Thoracic aorta (tissue), 2 donors: Measurements from ENCODE around the gene VIPR2. TPM values are rescaled to one million over a fixed set of nuclear protein-coding genes. Genes with fewer than 3 reads are reported as not detected.
"Not testable (repeated sequence)": the region's sequence is repeated elsewhere in the genome, so short reads cannot be mapped to it uniquely, and the experiment has no call there.

Experiments used
- ATAC-seq: fragments of 150-250 bp; one replicate; pipeline ENCODE4 v1.8.0; 2017; ENCODE audit warnings: low read depth; ENCODE audit not compliant: insufficient number of reproducible peaks, low FRiP score
- DNase-seq: peaks from one replicate; pipeline ENCODE4 v3.0.0-alpha.2; 2020; ENCODE audit warnings: low spot score
- H3K27ac ChIP-seq, 2 donors: fragments of 200-600 bp; sonication (generic); 1 replicate in 1 of 2; 2 replicates in 1 of 2; pipeline ENCODE4 v1.5.1; 2016; ENCODE audit warnings: mild to moderate bottlenecking in 2 of 2, moderate library complexity in 2 of 2
- H3K27me3 ChIP-seq: fragments of 200-600 bp; sonication (generic); replicated peaks from 2 replicates; pipeline ENCODE4 v1.6.0; 2016; ENCODE audit warnings: mild to moderate bottlenecking; ENCODE audit not compliant: insufficient read depth
- H3K36me3 ChIP-seq: fragments of 200-600 bp; sonication (generic); one replicate; pipeline ENCODE4 v1.5.1; 2016
- H3K4me1 ChIP-seq, 2 donors: fragments of 200-600 bp; sonication (generic); 1 replicate in 1 of 2; 2 replicates in 1 of 2; pipeline versions ENCODE4 v1.5.1 to v1.6.0; 2016; ENCODE audit warnings: low read depth in 2 of 2, mild to moderate bottlenecking in 1 of 2; ENCODE audit not compliant: control insufficient read depth in 1 of 2
- H3K4me3 ChIP-seq: fragments of 200-600 bp; sonication (generic); 2 replicates; pipeline ENCODE4 v1.5.1; 2016; ENCODE audit warnings: mild to moderate bottlenecking
- H3K9me3 ChIP-seq: fragments of 200-600 bp; sonication (generic); 2 replicates; pipeline ENCODE4 v1.5.1; 2016
- total RNA-seq, 2 donors: library from RNA; depleted of rRNA; stranded (reverse); fragments of >200 nt; gene quantifications; one replicate each; pipeline versions ENCODE4 v1.1.0 to v1.2.3, GENCODE V29; 2016
- TF ChIP-seq, protein P1 (sequence below): fragments of 200-600 bp; sonication (generic); IDR thresholded peaks from one replicate; pipeline ENCODE4 v1.5.1; 2019; ENCODE audit warnings: antibody characterized with exemption

Gene VIPR2
- total RNA-seq, 2 donors from 2014 or later = 18.3 to 29.5 TPM

DNA sequence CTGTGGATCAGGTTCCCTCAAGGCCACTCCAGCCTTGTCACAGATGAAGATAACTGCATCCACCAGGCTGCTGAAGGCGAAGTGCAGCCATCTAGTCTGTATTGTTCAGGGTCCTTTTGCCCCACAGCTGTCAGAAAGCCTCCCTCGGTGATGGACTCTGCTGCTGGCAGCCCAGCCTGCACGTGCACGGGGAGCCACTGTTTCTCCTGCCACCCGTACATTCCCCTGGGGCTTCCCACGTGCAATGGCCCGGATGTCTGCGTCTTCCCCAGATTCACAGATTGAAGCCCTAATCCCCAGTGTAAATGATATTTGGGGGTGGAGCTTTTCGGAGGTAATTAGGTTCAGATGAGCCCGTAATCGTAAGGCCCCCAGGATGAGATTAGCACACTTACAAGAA, 46.6 kb upstream of the VIPR2 start:
- Histone ChIP-seq H3K27ac (no peak overlapping the region), H3K9me3 (peaks cover 6% of the 10 kb centered on the region), H3K4me3 (no peak overlapping the region), H3K4me1 (no peaks in the 10 kb centered on the region), H3K36me3 (no peaks in the 10 kb centered on the region), H3K27me3 (no peaks in the 10 kb centered on the region)
- TF ChIP-seq, protein P1, sequence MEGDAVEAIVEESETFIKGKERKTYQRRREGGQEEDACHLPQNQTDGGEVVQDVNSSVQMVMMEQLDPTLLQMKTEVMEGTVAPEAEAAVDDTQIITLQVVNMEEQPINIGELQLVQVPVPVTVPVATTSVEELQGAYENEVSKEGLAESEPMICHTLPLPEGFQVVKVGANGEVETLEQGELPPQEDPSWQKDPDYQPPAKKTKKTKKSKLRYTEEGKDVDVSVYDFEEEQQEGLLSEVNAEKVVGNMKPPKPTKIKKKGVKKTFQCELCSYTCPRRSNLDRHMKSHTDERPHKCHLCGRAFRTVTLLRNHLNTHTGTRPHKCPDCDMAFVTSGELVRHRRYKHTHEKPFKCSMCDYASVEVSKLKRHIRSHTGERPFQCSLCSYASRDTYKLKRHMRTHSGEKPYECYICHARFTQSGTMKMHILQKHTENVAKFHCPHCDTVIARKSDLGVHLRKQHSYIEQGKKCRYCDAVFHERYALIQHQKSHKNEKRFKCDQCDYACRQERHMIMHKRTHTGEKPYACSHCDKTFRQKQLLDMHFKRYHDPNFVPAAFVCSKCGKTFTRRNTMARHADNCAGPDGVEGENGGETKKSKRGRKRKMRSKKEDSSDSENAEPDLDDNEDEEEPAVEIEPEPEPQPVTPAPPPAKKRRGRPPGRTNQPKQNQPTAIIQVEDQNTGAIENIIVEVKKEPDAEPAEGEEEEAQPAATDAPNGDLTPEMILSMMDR = no peak
- ATAC-seq (no peak), DNase-seq (no peak)

DNA sequence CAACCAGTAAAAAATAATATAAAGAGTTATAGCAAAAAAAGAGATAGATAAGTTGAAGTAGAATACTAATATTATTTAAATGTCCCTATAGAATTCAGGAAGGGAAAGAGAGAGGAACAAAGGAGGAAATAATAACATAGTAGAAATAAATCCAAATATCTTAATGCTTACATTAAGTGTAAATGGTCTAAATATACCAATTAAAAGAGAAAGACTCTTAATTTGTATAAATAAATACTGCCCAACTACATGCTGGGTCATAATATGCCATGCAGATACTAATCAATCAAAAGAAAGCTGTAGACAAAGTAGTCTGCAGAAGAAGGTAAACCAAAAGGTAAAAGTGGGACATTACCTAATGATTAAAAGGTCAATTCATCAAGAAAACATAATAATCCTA, 43.3 kb upstream of the VIPR2 start:
- H3K9me3 ChIP-seq = peaks cover 6% of the 10 kb centered on the region
- DNase-seq = no peak
- no peaks in the 10 kb centered on the region for H3K36me3 ChIP-seq
- H3K27me3 ChIP-seq = no peaks in the 10 kb centered on the region
- no peak overlapping the region for H3K27ac ChIP-seq
- ATAC-seq = no peak
- no peak overlapping the region for H3K4me3 ChIP-seq
- TF ChIP-seq, protein P1 = no peak
- peaks cover 0 to under 1% of the 10 kb centered on the region in 2 donors for H3K4me1 ChIP-seq

DNA sequence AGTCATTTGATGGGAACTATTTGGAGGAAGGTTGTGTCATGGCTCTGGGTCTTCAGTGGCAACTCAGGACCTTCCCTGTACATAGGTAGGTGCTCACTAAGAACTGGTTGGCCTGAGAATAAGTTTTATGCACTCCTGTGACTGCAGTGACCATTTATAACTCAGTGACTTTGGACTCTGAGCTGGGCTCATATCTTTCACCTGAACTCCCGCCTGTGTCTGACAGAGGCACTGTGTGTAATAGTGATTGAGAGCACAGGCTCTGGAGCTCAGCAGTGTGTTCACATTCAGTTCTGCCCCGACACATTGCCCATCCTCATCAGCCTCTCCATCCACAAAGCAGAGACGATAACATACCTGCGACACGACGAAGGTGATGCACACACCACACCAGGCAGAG, 34.6 kb upstream of the VIPR2 start:
- no peak for DNase-seq
- TF ChIP-seq, protein P1 = no peak
- H3K9me3 ChIP-seq = peaks cover 2% of the 10 kb centered on the region
- no peaks in the 10 kb centered on the region for H3K36me3 ChIP-seq
- no peak overlapping the region for H3K27ac ChIP-seq
- H3K27me3 ChIP-seq = no peaks in the 10 kb centered on the region
- H3K4me3 ChIP-seq = no peak overlapping the region
- no peak for ATAC-seq
- H3K4me1 ChIP-seq = peaks cover 0 to 10% of the 10 kb centered on the region in 2 donors

DNA sequence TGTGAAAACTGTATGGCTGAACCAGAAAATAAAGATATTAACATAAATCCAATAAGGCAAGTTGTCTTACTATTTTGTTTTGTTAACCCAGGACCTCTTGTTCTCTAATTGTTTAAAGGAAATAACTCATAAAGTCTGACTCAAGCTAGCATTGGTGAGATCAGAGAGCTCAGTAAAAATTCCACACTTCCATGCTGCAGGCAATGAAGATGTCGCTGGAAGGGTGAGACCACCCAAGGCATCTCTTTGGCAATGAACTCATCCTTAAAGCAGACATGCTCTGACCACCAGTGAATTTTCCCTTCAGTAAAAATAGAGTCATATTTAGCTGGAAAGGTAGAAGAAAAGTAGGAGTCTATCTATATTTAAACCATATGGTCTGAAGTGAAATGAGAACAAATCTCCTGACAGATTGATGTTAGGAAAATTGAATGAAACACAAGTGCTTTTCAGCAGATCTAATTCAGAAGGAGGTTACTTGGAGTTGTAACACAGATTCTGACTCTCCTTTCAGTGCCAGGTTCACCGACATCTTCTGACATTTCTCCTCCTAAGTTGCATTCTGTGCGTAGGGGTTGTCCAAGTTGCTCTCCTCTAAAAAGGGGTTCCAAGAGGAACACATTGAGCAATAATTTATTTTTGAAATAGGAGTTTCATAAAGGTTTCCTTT, 32.8 kb upstream of the VIPR2 start:
- Histone ChIP-seq H3K4me1 (peaks cover 0 to 3% of the 10 kb centered on the region in 2 donors), H3K27me3 (no peaks in the 10 kb centered on the region), H3K27ac (no peak overlapping the region), H3K4me3 (no peak overlapping the region), H3K9me3 (peaks cover 6% of the 10 kb centered on the region), H3K36me3 (no peaks in the 10 kb centered on the region)
- TF ChIP-seq, protein P1 = no peak
- ATAC-seq = no peak
- DNase-seq = no peak

DNA sequence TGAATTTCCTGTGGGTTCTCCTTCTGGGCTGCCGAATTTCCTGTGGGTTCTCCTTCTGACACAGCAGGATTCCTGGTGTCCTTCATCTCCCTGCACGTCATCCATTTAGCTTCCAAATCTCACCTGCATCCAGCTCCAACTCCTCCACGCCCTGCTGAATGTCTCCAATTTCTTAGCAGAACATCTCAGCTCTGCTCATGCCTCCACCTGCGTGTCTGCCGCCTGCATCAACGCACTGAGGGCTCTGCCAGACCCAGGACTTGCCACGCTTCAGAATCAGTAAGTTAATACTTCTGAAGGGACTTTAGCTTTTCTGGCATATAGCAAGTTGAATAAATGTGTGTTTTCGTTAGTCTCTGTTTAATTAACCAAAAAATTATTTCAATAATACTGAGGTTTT, 31.1 kb upstream of the VIPR2 start:
- Histone ChIP-seq H3K4me3 (no peak overlapping the region), H3K4me1 (no peaks in the 10 kb centered on the region), H3K9me3 (peaks cover 6% of the 10 kb centered on the region), H3K27ac (no peak overlapping the region), H3K27me3 (no peaks in the 10 kb centered on the region), H3K36me3 (no peaks in the 10 kb centered on the region)
- no peak for ATAC-seq
- TF ChIP-seq, protein P1 = no peak
- DNase-seq = no peak

DNA sequence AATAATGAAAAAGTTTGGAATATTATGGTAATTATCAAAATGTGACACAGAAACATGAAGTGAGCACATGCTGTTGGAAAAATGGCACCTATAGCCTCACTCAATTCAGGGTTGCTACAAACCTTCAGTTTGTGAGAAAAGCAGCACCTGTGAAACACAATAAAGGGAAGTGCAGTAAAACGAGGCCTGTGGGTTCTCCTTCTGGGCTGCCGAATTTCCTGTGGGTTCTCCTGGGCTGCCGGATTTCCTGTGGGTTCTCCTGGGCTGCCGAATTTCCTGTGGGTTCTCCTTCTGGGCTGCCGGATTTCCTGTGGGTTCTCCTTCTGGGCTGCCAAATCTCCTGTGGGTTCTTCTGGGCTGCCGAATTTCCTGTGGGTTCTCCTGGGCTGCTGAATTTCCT, 30.4 kb upstream of the VIPR2 start:
- not testable (repeated sequence) for H3K4me3 ChIP-seq, ATAC-seq, H3K27me3 ChIP-seq

More for the DNA sequence above, 30.4 kb upstream of the VIPR2 start:
- H3K27ac ChIP-seq, H3K36me3 ChIP-seq, H3K4me1 ChIP-seq, H3K9me3 ChIP-seq, DNase-seq: not testable (repeated sequence)
